ENCODE results near the gene SNRPE.

- no peak for TF ChIP-seq POLR2A (IDR thresholded peaks at IDR 0.05; ENCODE audit: low read length)
- TF ChIP-seq GATA1 (IDR thresholded peaks at IDR 0.05; ENCODE audit: low read depth, low read length), result no peak
These were observed 9.9 kb downstream of the SNRPE start for GRCh38 chr1:203871114-203871880.

All from erythroblast (primary cell).